Panc1 (cell line): Measurements from ENCODE around the gene HOXB5. TPM values are rescaled to one million over a fixed set of nuclear protein-coding genes. Genes with fewer than 3 reads are reported as not detected.

Experiments
- ATAC-seq: fragments of 200-7000 bp; cut with Tn5 transposase; 2 replicates; pipeline ENCODE4 v1.9.1; 2020; ENCODE audit warnings: mild to moderate bottlenecking, moderate library complexity
- BruUV-seq: library from RNA; stranded (reverse); fragments of 400-500 nt; replicated peaks from 2 replicates; lab custom pipeline; 2021; lab: Mats Ljungman, UMichigan
- CTCF ChIA-PET: fragments of 300-600 bp; sonication (Branson Sonifier 250); formaldehyde crosslinking; loops from one replicate; lab custom pipeline; 2022; ENCODE audit warnings: antibody characterized with exemption; lab: Charles Lee
- POLR2A ChIA-PET: fragments of 300-600 bp; sonication (Branson Sonifier 250); formaldehyde crosslinking; loops from one replicate; lab custom pipeline; 2022; ENCODE audit warnings: antibody characterized with exemption; lab: Charles Lee
- DNase-seq: peaks from one replicate; pipeline ENCODE4 v3.0.0-alpha.2; 2010; ENCODE audit warnings: low read depth, low spot score
- H3K27ac ChIP-seq: 2 replicates; pipeline ENCODE4 v1.5.1; 2011; ENCODE audit warnings: mild to moderate bottlenecking, low read length, inconsistent platforms
- H3K27me3 ChIP-seq: fragments of 200-500 bp; sonication (Bioruptor generic); 2 replicates; pipeline ENCODE4 v1.6.0; 2014; ENCODE audit warnings: low read length, inconsistent platforms; ENCODE audit not compliant: control insufficient read depth, insufficient read depth
- H3K36me3 ChIP-seq: fragments of 200-500 bp; sonication (Bioruptor generic); 2 replicates; pipeline ENCODE4 v1.5.1; 2014; ENCODE audit warnings: inconsistent platforms, mild to moderate bottlenecking, low read length, moderate library complexity; ENCODE audit not compliant: control insufficient read depth, insufficient read depth
- H3K4me1 ChIP-seq: 2 replicates; pipeline ENCODE4 v1.5.1; 2011; ENCODE audit warnings: inconsistent platforms, mild to moderate bottlenecking, low read length, moderate library complexity; ENCODE audit not compliant: control insufficient read depth, insufficient read depth
- H3K4me3 ChIP-seq, 2 experiments: 2 replicates each; pipeline ENCODE4 v1.5.1; 2011 to 2012; ENCODE audit warnings: low read depth in 2 of 2, low read length in 2 of 2, mild to moderate bottlenecking in 2 of 2, inconsistent platforms in 1 of 2, moderate library complexity in 1 of 2
- H3K9me3 ChIP-seq: fragments of 200-500 bp; sonication (Bioruptor generic); 2 replicates; pipeline ENCODE4 v1.5.1; 2014; ENCODE audit warnings: low read depth, mild to moderate bottlenecking, inconsistent platforms, low read length, moderate library complexity; ENCODE audit not compliant: control insufficient read depth, insufficient read depth
- POLR2AphosphoS5 ChIP-seq: IDR thresholded peaks from 2 replicates; pipeline ENCODE4 v1.6.1; 2012; ENCODE audit warnings: mild to moderate bottlenecking, low read depth, low read length, moderate library complexity
- SIN3A ChIP-seq: IDR thresholded peaks from 2 replicates; pipeline ENCODE4 v1.6.1; 2012; ENCODE audit warnings: low read depth, mild to moderate bottlenecking, low read length, moderate library complexity, borderline replicate concordance; ENCODE audit not compliant: insufficient read depth
- TCF7L2 ChIP-seq: IDR thresholded peaks from 2 replicates; pipeline ENCODE4 v1.6.1; 2011; ENCODE audit warnings: mild to moderate bottlenecking, low read depth, low read length, inconsistent platforms
- in situ Hi-C: cut with HindIII; loops from 2 replicates; pipeline ENCODE4 v1.10.0; 2016; ENCODE audit warnings: low sequenced_read_pairs, low pct_unique_long_range_greater_than_20kb
- intact Hi-C: fragments of 100-400 bp; cut with micrococcal nuclease; formaldehyde crosslinking; loops from one replicate; pipeline ENCODE4 v1.10.0; 2022; ENCODE audit not compliant: unreplicated experiment
- total RNA-seq: library from RNA; stranded (reverse); gene quantifications from one replicate; pipeline ENCODE4 v1.2.1, GENCODE V29; 2021; ENCODE audit not compliant: unreplicated experiment
- TF ChIP-seq, protein P1 (sequence below): fragments of 450-650 bp; IDR thresholded peaks from 2 replicates; pipeline ENCODE4 v1.5.1; 2017; ENCODE audit warnings: mild to moderate bottlenecking
- TF ChIP-seq, protein P2 (sequence below), 2 experiments: IDR thresholded peaks; 2 replicates each; pipeline ENCODE4 v1.6.1; 2011 to 2012; ENCODE audit warnings: low read depth in 2 of 2, control low read depth in 1 of 2, low read length in 1 of 2, mild to moderate bottlenecking in 1 of 2, moderate library complexity in 1 of 2; ENCODE audit not compliant: insufficient read depth in 1 of 2

The HOXB5 gene
- total RNA-seq, 1 experiment from 2014 or later: 67.2 TPM

DNA sequence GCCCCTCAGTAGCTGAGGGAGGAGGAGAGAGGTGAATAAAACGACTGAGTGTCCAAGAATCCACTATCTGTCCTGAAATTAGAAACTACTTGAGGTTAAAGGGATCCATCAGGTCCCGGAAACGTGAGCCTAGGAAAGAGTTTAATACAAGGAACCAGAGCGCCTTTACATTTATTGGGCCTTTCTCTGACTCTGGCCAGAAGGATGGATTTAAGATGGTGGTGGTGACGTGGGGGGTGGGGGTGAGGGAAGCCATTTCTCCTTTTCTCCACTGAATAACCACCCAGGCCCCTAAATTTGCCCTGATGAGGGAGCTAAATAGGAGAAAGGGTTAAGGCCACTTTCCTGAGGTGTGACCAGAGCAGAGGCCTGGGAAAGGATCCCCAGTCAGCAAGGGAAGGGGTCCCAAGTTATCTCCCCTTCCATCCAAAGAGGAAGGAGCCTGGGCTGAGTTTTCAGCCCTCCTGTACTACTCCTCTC is 33.6 kb upstream of the HOXB5 start:
- H3K9me3 ChIP-seq: no peaks in the 10 kb centered on the region
- peak; percentile 1; the same call in 1 of the 2 replicates for ATAC-seq
- no peak for TF ChIP-seq TCF7L2
- TF ChIP-seq POLR2AphosphoS5: 0 out of 2 replicates have a peak, but pooled peaks have one; percentile 34
- TF ChIP-seq, protein P1, sequence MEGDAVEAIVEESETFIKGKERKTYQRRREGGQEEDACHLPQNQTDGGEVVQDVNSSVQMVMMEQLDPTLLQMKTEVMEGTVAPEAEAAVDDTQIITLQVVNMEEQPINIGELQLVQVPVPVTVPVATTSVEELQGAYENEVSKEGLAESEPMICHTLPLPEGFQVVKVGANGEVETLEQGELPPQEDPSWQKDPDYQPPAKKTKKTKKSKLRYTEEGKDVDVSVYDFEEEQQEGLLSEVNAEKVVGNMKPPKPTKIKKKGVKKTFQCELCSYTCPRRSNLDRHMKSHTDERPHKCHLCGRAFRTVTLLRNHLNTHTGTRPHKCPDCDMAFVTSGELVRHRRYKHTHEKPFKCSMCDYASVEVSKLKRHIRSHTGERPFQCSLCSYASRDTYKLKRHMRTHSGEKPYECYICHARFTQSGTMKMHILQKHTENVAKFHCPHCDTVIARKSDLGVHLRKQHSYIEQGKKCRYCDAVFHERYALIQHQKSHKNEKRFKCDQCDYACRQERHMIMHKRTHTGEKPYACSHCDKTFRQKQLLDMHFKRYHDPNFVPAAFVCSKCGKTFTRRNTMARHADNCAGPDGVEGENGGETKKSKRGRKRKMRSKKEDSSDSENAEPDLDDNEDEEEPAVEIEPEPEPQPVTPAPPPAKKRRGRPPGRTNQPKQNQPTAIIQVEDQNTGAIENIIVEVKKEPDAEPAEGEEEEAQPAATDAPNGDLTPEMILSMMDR: no peak
- TF ChIP-seq SIN3A: no peak
- TF ChIP-seq, protein P2, sequence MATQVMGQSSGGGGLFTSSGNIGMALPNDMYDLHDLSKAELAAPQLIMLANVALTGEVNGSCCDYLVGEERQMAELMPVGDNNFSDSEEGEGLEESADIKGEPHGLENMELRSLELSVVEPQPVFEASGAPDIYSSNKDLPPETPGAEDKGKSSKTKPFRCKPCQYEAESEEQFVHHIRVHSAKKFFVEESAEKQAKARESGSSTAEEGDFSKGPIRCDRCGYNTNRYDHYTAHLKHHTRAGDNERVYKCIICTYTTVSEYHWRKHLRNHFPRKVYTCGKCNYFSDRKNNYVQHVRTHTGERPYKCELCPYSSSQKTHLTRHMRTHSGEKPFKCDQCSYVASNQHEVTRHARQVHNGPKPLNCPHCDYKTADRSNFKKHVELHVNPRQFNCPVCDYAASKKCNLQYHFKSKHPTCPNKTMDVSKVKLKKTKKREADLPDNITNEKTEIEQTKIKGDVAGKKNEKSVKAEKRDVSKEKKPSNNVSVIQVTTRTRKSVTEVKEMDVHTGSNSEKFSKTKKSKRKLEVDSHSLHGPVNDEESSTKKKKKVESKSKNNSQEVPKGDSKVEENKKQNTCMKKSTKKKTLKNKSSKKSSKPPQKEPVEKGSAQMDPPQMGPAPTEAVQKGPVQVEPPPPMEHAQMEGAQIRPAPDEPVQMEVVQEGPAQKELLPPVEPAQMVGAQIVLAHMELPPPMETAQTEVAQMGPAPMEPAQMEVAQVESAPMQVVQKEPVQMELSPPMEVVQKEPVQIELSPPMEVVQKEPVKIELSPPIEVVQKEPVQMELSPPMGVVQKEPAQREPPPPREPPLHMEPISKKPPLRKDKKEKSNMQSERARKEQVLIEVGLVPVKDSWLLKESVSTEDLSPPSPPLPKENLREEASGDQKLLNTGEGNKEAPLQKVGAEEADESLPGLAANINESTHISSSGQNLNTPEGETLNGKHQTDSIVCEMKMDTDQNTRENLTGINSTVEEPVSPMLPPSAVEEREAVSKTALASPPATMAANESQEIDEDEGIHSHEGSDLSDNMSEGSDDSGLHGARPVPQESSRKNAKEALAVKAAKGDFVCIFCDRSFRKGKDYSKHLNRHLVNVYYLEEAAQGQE (IDR thresholded peaks at IDR 0.05; ENCODE audit: insufficient read depth in 1 of 2, low read depth in 2 of 2, low read length in 1 of 2): no peak
- no peaks in the 10 kb centered on the region for H3K27me3 ChIP-seq
- in situ Hi-C loops (no loop called here), intact Hi-C loops (no loop called here)
- CTCF ChIA-PET: interaction anchor here (1.2 kb wide), 1 partner anchor 9 kb away, joined by 4 read pairs; no protein-coding TSS in a partner anchor
- no peak for DNase-seq
- H3K36me3 ChIP-seq: 0 out of 2 replicates have a peak, but pooled peaks cover 3% of the 10 kb centered on the region
- H3K4me1 ChIP-seq: peaks cover 54% of the 10 kb centered on the region
- no TSS peak for BruUV-seq
- POLR2A ChIA-PET: interaction anchor here (0.5 to 2.0 kb wide), 3 partner anchors 9 to 429 kb away, joined by 6 to 27 read pairs (median 9); no protein-coding TSS in a partner anchor
- H3K27ac ChIP-seq: peak overlapping the region; percentile 99
- peak overlapping the region; percentile 78 to 93 for H3K4me3 ChIP-seq

DNA sequence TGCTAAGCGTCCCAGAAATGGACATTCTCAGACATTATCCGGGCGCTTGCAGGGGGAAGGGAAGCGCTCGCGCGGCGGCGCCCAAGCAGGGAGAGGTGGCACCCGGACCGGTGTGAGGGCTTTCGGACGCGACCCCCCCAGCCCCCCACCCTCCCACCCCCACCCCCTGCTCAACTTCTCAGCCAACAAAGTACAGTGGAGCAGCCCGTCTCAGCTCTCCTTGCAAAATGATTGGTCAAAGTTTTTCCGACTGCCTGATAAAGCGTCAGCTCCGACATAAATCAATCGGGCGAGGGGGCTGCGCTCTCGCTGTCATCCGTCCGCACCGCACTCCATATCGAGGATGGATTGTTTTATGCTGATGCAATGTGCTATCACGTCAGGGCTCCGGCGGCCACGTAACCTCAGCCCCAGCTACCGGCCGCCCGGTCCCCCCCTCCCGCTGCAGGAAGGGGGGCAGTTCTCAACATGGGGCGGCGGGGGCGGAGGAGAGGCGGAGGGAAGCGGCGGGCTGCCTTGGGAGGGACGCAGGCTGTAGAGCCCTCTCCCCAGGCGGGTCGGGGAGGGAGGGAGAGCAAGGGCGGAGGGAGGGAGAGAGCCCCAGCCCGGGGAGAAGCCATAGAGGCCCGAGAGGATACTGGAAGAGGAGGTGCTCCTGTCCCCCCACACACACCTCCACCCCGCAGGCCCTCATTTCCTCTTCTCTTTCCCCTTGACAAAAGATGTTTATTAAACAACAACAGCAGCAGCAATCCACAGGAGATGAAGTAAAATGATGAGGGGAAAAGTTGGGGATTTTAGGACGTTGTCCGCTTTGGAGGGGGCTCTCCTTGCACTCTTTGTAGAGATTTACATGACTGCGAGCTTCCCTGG is 32.9 kb upstream of the HOXB5 start, which contains the start of gene HOXB9:
Gene HOXB9, minus strand, starts transcription at position 114 of the 873 bp plus-strand sequence. Its CDS starts 89 bp downstream, at position 25.
- H3K36me3 ChIP-seq: 0 out of 2 replicates have a peak, but pooled peaks cover 3% of the 10 kb centered on the region
- intact Hi-C loops (no loop called here), in situ Hi-C loops (no loop called here)
- H3K4me3 ChIP-seq: peak within 1 kb of the TSS; percentile 78 to 93
- H3K27me3 ChIP-seq: no peaks in the 10 kb centered on the region
- BruUV-seq: TSS peak; percentile 94
- ChIA-PET CTCF (interaction anchor here (0.6 to 1.6 kb wide), 5 partner anchors 10 to 332 kb away, joined by 3 to 13 read pairs (median 5); no protein-coding TSS in a partner anchor), POLR2A (interaction anchor here (0.5 to 2.0 kb wide), 9 partner anchors 10 to 428 kb away, joined by 3 to 27 read pairs (median 5); no protein-coding TSS in a partner anchor)
- peaks cover 59% of the 10 kb centered on the region for H3K4me1 ChIP-seq
- no peaks in the 10 kb centered on the region for H3K9me3 ChIP-seq
- no peak for DNase-seq
- ATAC-seq: peak; percentile 66
- peak; percentile 62 for TF ChIP-seq SIN3A
- TF ChIP-seq, protein P1: no peak
- TF ChIP-seq POLR2AphosphoS5: peak; percentile 95
- H3K27ac ChIP-seq: peak within 1 kb of the TSS; percentile 99
